Upper lobe of left lung (tissue), 4 donors: ENCODE measurements around the gene MINPP1.

Experiments used
- CTCF ChIP-seq, 6 experiments: fragments of 450-650 bp in 4 of 6; fragments of 200-600 bp in 2 of 6; sonication (generic) in 2 of 6; IDR thresholded peaks; one replicate each; pipeline ENCODE4 v1.5.1; 2016 to 2019; ENCODE audit warnings: antibody characterized with exemption in 6 of 6
- POLR2A ChIP-seq, 4 donors: fragments of 450-650 bp; IDR thresholded peaks; one replicate each; pipeline ENCODE4 v1.5.1; 2016 to 2017; ENCODE audit warnings: antibody characterized with exemption in 4 of 4, mild to moderate bottlenecking in 2 of 4

- TF ChIP-seq CTCF (IDR thresholded peaks at IDR 0.05) (no peak), POLR2A (IDR thresholded peaks at IDR 0.05) (no peak)
These were observed 52.7 kb downstream of the MINPP1 start for GRCh38 chr10:87557409-87557808.
